IPS-11a (cell line): ENCODE measurements around the gene NFIA.
"Not testable (repeated sequence)": the region's sequence is repeated elsewhere in the genome, so short reads cannot be mapped to it uniquely, and the experiment has no call there.

Experiments
- H3K4me3 ChIP-seq: one replicate; pipeline ENCODE4 v1.5.1; 2013; ENCODE audit warnings: low read depth, low read length, control low read depth

Gene NFIA

GRCh38 chr1:61268546-61269240 lies 186.3 kb downstream of the NFIA start:
- H3K4me3 ChIP-seq = no peak overlapping the region

- no peak overlapping the region for H3K4me3 ChIP-seq
These were observed 187.2 kb downstream of the NFIA start for GRCh38 chr1:61269602-61270001.

GRCh38 chr1:61270107-61270506 lies 187.7 kb downstream of the NFIA start:
- H3K4me3 ChIP-seq = no peak overlapping the region

- no peak overlapping the region for H3K4me3 ChIP-seq
These were observed 188.5 kb downstream of the NFIA start for GRCh38 chr1:61270761-61271411.

- H3K4me3 ChIP-seq = no peak overlapping the region
These were observed 189.0 kb downstream of the NFIA start for GRCh38 chr1:61271412-61271789.

- no peak overlapping the region for H3K4me3 ChIP-seq
These were observed 190.9 kb downstream of the NFIA start for GRCh38 chr1:61273167-61273705.

GRCh38 chr1:61273861-61274260 lies 191.5 kb downstream of the NFIA start:
- no peak overlapping the region for H3K4me3 ChIP-seq

- H3K4me3 ChIP-seq = no peak overlapping the region
These were observed 192.6 kb downstream of the NFIA start for GRCh38 chr1:61274939-61275338.

- H3K4me3 ChIP-seq = no peak overlapping the region
These were observed 193.9 kb downstream of the NFIA start for GRCh38 chr1:61276246-61276645.

GRCh38 chr1:61277121-61277690 lies 194.8 kb downstream of the NFIA start:
- no peak overlapping the region for H3K4me3 ChIP-seq

GRCh38 chr1:61278503-61278902 lies 196.1 kb downstream of the NFIA start:
- H3K4me3 ChIP-seq = not testable (repeated sequence)

- H3K4me3 ChIP-seq = no peak overlapping the region
These were observed 196.6 kb downstream of the NFIA start for GRCh38 chr1:61278966-61279365.

- no peak overlapping the region for H3K4me3 ChIP-seq
These were observed 197.2 kb downstream of the NFIA start for GRCh38 chr1:61279570-61279969.

GRCh38 chr1:61280452-61280851 lies 198.1 kb downstream of the NFIA start:
- no peak overlapping the region for H3K4me3 ChIP-seq

GRCh38 chr1:61282387-61282786 lies 200.0 kb downstream of the NFIA start:
- H3K4me3 ChIP-seq = no peak overlapping the region

- H3K4me3 ChIP-seq = no peak overlapping the region
These were observed 202.0 kb downstream of the NFIA start for GRCh38 chr1:61284248-61284854.

- H3K4me3 ChIP-seq = no peak overlapping the region
These were observed 202.6 kb downstream of the NFIA start for GRCh38 chr1:61284936-61285335.

- no peak overlapping the region for H3K4me3 ChIP-seq
These were observed 203.1 kb downstream of the NFIA start for GRCh38 chr1:61285371-61285885.

- no peak overlapping the region for H3K4me3 ChIP-seq
These were observed 204.7 kb downstream of the NFIA start for GRCh38 chr1:61287014-61287413.

- no peak overlapping the region for H3K4me3 ChIP-seq
These were observed 205.4 kb downstream of the NFIA start for GRCh38 chr1:61287734-61288133.
